Endothelial cell of umbilical vein (primary cell): Measurements from ENCODE around the gene SLC22A3. TPM values are rescaled to one million over a fixed set of nuclear protein-coding genes. Genes with fewer than 3 reads are reported as not detected.

ENCODE experiments used
- BruUV-seq: library from RNA; stranded (reverse); fragments of 400-500 nt; replicated peaks from 2 replicates; lab custom pipeline; 2021; lab: Mats Ljungman, UMichigan
- CTCF ChIA-PET: fragments of 300-600, 350-600 bp; sonication (Branson Sonifier 250); formaldehyde crosslinking; loops from one replicate; lab custom pipeline; 2021; ENCODE audit warnings: antibody characterized with exemption, inconsistent platforms; lab: Charles Lee
- POLR2A ChIA-PET: fragments of 300-600, 350-600 bp; sonication (Branson Sonifier 250); formaldehyde crosslinking; loops from one replicate; lab custom pipeline; 2021; ENCODE audit warnings: antibody characterized with exemption, inconsistent platforms; lab: Charles Lee
- DNase-seq: peaks from one replicate; pipeline ENCODE4 v3.0.0-alpha.2; 2011; ENCODE audit warnings: low read depth, low spot score
- FAIRE-seq: peaks from 2 replicates; lab custom pipeline; 2011; peaks lifted over from hg19 to GRCh38; lab: Jason Lieb, UNC
- H2AFZ ChIP-seq: 2 replicates; pipeline ENCODE4 v1.6.0; 2012; ENCODE audit warnings: low read depth, low read length, control low read depth, inconsistent platforms
- H3K27ac ChIP-seq: 2 replicates; pipeline ENCODE4 v1.5.1; 2011; ENCODE audit warnings: low read depth, mild to moderate bottlenecking, control low read depth, low read length, moderate library complexity; ENCODE audit not compliant: insufficient read depth
- H3K27me3 ChIP-seq, 2 experiments: 2 replicates each; pipeline versions ENCODE4 v1.6.0 to v1.6.1; 2011; ENCODE audit warnings: low read length in 2 of 2, mixed read lengths in 1 of 2; ENCODE audit not compliant: control insufficient read depth in 2 of 2, insufficient read depth in 2 of 2
- H3K36me3 ChIP-seq, 2 experiments: 2 replicates in 1 of 2; 3 replicates in 1 of 2; pipeline ENCODE4 v1.5.1; 2011; ENCODE audit warnings: low read length in 2 of 2, mild to moderate bottlenecking in 1 of 2, moderate library complexity in 1 of 2; ENCODE audit not compliant: control insufficient read depth in 2 of 2, insufficient read depth in 2 of 2; ENCODE audit errors: extremely low read depth in 1 of 2
- H3K4me1 ChIP-seq: 3 replicates; pipeline ENCODE4 v1.5.1; 2011; ENCODE audit warnings: mild to moderate bottlenecking, low read length; ENCODE audit not compliant: control insufficient read depth, insufficient read depth; ENCODE audit errors: extremely low read depth
- H3K4me2 ChIP-seq: 2 replicates; pipeline ENCODE4 v1.6.1; 2011; ENCODE audit warnings: low read length, control low read depth, mixed read lengths; ENCODE audit not compliant: insufficient read depth
- H3K4me3 ChIP-seq, 3 experiments: fragments of 200-600 bp in 1 of 3; sonication (generic), shearing (Covaris generic) in 1 of 3; replicated peaks in 1 of 3; 2 replicates each; pipeline ENCODE4 v1.5.1; 2011 to 2016; ENCODE audit warnings: control low read depth in 3 of 3, low read length in 3 of 3, mild to moderate bottlenecking in 2 of 3, inconsistent platforms in 1 of 3, low read depth in 1 of 3, moderate library complexity in 1 of 3; ENCODE audit not compliant: insufficient read depth in 1 of 3
- H3K79me2 ChIP-seq: 2 replicates; pipeline ENCODE4 v1.6.0; 2012; ENCODE audit warnings: low read length, inconsistent platforms; ENCODE audit not compliant: control insufficient read depth, insufficient read depth
- H3K9ac ChIP-seq: replicated peaks from 2 replicates; pipeline ENCODE3; 2011; ENCODE audit warnings: low read length, control low read depth; ENCODE audit not compliant: insufficient read depth; ENCODE audit errors: extremely low read depth
- H3K9me1 ChIP-seq: replicated peaks from 3 replicates; pipeline ENCODE4 v1.6.0; 2011; ENCODE audit warnings: mild to moderate bottlenecking, low read length; ENCODE audit not compliant: control insufficient read depth, insufficient read depth; ENCODE audit errors: extremely low read depth
- H3K9me3 ChIP-seq: replicated peaks from 2 replicates; pipeline ENCODE4 v1.5.1; 2012; ENCODE audit warnings: low read length, inconsistent platforms; ENCODE audit not compliant: control insufficient read depth, insufficient read depth
- H4K20me1 ChIP-seq: replicated peaks from 2 replicates; pipeline ENCODE3; 2011; ENCODE audit warnings: mild to moderate bottlenecking, low read length; ENCODE audit not compliant: control insufficient read depth, insufficient read depth; ENCODE audit errors: extremely low read depth
- EZH2 ChIP-seq: IDR thresholded peaks from 2 replicates; pipeline ENCODE4 v1.6.1; 2012; ENCODE audit warnings: borderline replicate concordance, low read depth, mild to moderate bottlenecking, moderate library complexity, low read length, inconsistent platforms; ENCODE audit not compliant: severe bottlenecking
- FOS ChIP-seq: IDR thresholded peaks from 2 replicates; pipeline ENCODE4 v1.6.1; 2011; ENCODE audit warnings: mild to moderate bottlenecking, low read length, moderate library complexity, borderline replicate concordance; ENCODE audit not compliant: insufficient read depth
- GATA2 ChIP-seq: IDR thresholded peaks from 2 replicates; pipeline ENCODE4 v1.7.0; 2011; ENCODE audit warnings: low read depth, mild to moderate bottlenecking, moderate library complexity, mixed read lengths, low read length; ENCODE audit not compliant: insufficient read length, insufficient read depth
- JUN ChIP-seq: IDR thresholded peaks from 2 replicates; pipeline ENCODE4 v1.6.1; 2011; ENCODE audit warnings: borderline replicate concordance, low read depth; ENCODE audit not compliant: insufficient read length, insufficient read depth
- MYC ChIP-seq: IDR thresholded peaks from one replicate; pipeline ENCODE4 v1.6.1; 2011; ENCODE audit warnings: mild to moderate bottlenecking, low read depth, low read length
- POLR2A ChIP-seq: IDR thresholded peaks from 2 replicates; pipeline ENCODE4 v1.6.1; 2012; ENCODE audit warnings: low read depth, mild to moderate bottlenecking, control low read depth, low read length
- POLR2AphosphoS5 ChIP-seq: IDR thresholded peaks from 2 replicates; pipeline ENCODE4 v1.6.1; 2012; ENCODE audit warnings: low read depth, mild to moderate bottlenecking, control low read depth, low read length, moderate library complexity; ENCODE audit not compliant: insufficient read depth
- dilution Hi-C: fragments of 300-500 bp; cut with MboI; formaldehyde crosslinking; loops from one replicate; pipeline ENCODE4 v1.15.0; 2019; ENCODE audit warnings: low sequenced_read_pairs; ENCODE audit not compliant: extremely low pct_ligation_motif_present
- intact Hi-C: fragments of 100-400 bp; cut with micrococcal nuclease; formaldehyde crosslinking; loops from one replicate; pipeline ENCODE4 v1.10.0; 2022
- polyA plus RNA-seq, 4 experiments: library from polyadenylated mRNA; depleted of rRNA in 3 of 4; stranded (reverse) in 3 of 4; unstranded in 1 of 4; fragments of >200 nt; gene quantifications; 2 replicates each; pipeline versions ENCODE4 v1.2.1 to v1.2.3, GENCODE V29; 2011 to 2012; ENCODE audit warnings: missing spikeins in 1 of 4
- total RNA-seq: library from RNA; stranded (reverse); gene quantifications from 2 replicates; pipeline ENCODE4 v1.2.3, GENCODE V29; 2021
- TF ChIP-seq, protein P1 (sequence below), 2 donors: IDR thresholded peaks; 1 replicate in 1 of 2; 2 replicates in 1 of 2; pipeline ENCODE4 v1.5.1; 2011; ENCODE audit warnings: low read length in 2 of 2, mild to moderate bottlenecking in 2 of 2, moderate library complexity in 2 of 2, control low read depth in 1 of 2, inconsistent platforms in 1 of 2, low read depth in 1 of 2; ENCODE audit not compliant: insufficient read depth in 1 of 2; ENCODE audit errors: extremely low read depth in 1 of 2
- TF ChIP-seq, protein P2 (sequence below): IDR thresholded peaks from 2 replicates; pipeline ENCODE4 v1.6.1; 2011; ENCODE audit not compliant: insufficient read depth, insufficient read length

SLC22A3 gene
- total and polyA plus RNA-seq, 2 donors (not counting 3 experiments of a cell fraction or from before 2014, with no cell fraction given): not detected

GRCh38 chr6:160349814-160350350 is 1.7 kb downstream of the SLC22A3 start:
- Histone ChIP-seq H2AFZ (no peak overlapping the region), H3K9ac (no peak overlapping the region), H3K27me3 (peaks cover 8 to 14% of the 10 kb centered on the region in 2 experiments), H3K9me3 (no peaks in the 10 kb centered on the region), H3K9me1 (no peaks in the 10 kb centered on the region), H3K36me3 (no peaks in the 10 kb centered on the region), H3K27ac (no peak overlapping the region), H3K4me2 (no peak overlapping the region), H3K4me3 (no peak overlapping the region), H3K4me1 (no peaks in the 10 kb centered on the region), H4K20me1 (no peaks in the 10 kb centered on the region), H3K79me2 (no peaks in the 10 kb centered on the region)
- POLR2A ChIA-PET: no interaction called here
- CTCF ChIA-PET: no interaction called here
- DNase-seq (no peak), FAIRE-seq (no peak)
- intact Hi-C loops: no loop called here
- TF ChIP-seq, protein P1, sequence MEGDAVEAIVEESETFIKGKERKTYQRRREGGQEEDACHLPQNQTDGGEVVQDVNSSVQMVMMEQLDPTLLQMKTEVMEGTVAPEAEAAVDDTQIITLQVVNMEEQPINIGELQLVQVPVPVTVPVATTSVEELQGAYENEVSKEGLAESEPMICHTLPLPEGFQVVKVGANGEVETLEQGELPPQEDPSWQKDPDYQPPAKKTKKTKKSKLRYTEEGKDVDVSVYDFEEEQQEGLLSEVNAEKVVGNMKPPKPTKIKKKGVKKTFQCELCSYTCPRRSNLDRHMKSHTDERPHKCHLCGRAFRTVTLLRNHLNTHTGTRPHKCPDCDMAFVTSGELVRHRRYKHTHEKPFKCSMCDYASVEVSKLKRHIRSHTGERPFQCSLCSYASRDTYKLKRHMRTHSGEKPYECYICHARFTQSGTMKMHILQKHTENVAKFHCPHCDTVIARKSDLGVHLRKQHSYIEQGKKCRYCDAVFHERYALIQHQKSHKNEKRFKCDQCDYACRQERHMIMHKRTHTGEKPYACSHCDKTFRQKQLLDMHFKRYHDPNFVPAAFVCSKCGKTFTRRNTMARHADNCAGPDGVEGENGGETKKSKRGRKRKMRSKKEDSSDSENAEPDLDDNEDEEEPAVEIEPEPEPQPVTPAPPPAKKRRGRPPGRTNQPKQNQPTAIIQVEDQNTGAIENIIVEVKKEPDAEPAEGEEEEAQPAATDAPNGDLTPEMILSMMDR (IDR thresholded peaks at IDR 0.05; ENCODE audit: extremely low read depth in 1 of 2, insufficient read depth in 1 of 2, low read depth in 1 of 2, low read length in 2 of 2): no peak
- TF ChIP-seq, protein P2, sequence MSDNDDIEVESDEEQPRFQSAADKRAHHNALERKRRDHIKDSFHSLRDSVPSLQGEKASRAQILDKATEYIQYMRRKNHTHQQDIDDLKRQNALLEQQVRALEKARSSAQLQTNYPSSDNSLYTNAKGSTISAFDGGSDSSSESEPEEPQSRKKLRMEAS: no peak
- TF ChIP-seq POLR2A (no peak), GATA2 (no peak), JUN (no peak), FOS (no peak), EZH2 (no peak), POLR2AphosphoS5 (no peak), MYC (no peak)
- no TSS peak for BruUV-seq
- dilution Hi-C loops: no loop called here
